Measurements from ENCODE around the gene MYO1B. TPM values are rescaled to one million over a fixed set of nuclear protein-coding genes. Genes with fewer than 3 reads are reported as not detected.

Gene MYO1B
- total and polyA plus RNA-seq, 2 of the 8 experiments (the other 6 are each of a cell fraction or from before 2014, with no cell fraction given), result 15.5 to 61.2 TPM

DNA sequence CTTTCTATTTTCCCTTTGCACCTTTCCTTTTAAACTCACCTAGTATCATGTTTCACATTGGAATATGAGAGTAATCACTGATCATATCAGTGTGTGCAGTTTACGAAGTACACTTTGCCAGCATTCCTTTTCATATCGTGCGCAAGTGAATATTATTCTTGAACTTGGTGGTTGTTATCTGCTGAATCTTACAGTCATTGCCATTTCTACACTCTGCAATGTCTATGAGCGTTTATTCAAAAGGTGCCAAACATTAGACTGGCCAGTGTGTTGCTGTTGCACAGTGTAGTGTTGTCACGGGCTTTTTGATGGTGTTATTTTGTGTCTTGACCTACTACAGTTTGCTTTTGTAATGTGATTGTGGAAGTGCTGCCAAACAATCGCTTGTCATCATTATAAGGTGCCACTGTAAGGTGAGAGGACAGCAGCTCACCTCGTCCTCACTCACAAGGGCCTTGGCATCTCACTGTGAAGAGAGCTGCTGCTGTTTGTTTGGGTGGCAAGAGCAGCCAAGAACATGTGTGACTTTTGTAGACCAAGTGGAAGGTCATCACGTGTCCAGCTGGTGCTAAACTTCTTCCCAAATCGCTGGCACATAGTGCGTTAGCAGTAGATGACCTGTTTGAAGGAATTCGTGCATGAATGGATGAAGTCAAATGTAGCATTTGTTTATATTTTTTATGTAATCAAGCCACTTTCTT lies 113.3 kb downstream of the MYO1B start:
- Histone ChIP-seq H3K14ac (ENCODE audit: insufficient read length) (no peak overlapping the region), H3K79me2 (ENCODE audit: control insufficient read depth in 1 of 2, insufficient read depth in 2 of 2, low read length in 2 of 2) (peaks cover 0 to 4% of the 10 kb centered on the region in 2 experiments; a peak in 1 of 4 replicates), H3K27me3 (replicated peaks in 1 of 4; ENCODE audit: control insufficient read depth in 3 of 4, extremely low read depth in 1 of 4, insufficient read depth in 3 of 4, low read length in 3 of 4) (peaks cover 0 to 1% (median 0%) of the 10 kb centered on the region in 4 experiments; a peak in 1 of 7 replicates), H3K23me2 (ENCODE audit: low read depth, low read length) (no peaks in the 10 kb centered on the region; the same call in 1 of the 2 replicates), H2BK15ac (ENCODE audit: low read length) (no peak overlapping the region), H2BK120ac (replicated peaks; ENCODE audit: low read depth, low read length) (no peak overlapping the region), H3K36me3 (ENCODE audit: control insufficient read depth in 2 of 4, insufficient read depth in 4 of 4, low read length in 3 of 4) (peaks cover 0 to 17% (median 4%) of the 10 kb centered on the region in 4 experiments; a peak in 4 of 8 replicates), H4K8ac (ENCODE audit: extremely low read depth, insufficient read depth, low read length) (no peak overlapping the region), H3K4me3 (ENCODE audit: extremely low read depth in 1 of 4, insufficient read depth in 2 of 4, low read depth in 3 of 4, low read length in 4 of 4) (no peak overlapping the region), H3K23ac (ENCODE audit: insufficient read length) (no peak overlapping the region), H3K18ac (ENCODE audit: extremely low read depth, low read length) (no peak overlapping the region), H3K27ac (ENCODE audit: low read depth, low read length) (0 out of 2 replicates have a peak overlapping the region, but pooled peaks have one; percentile 39), H2BK20ac (ENCODE audit: low read length) (no peak overlapping the region), H3K4me2 (ENCODE audit: insufficient read depth in 1 of 2, low read depth in 2 of 2, low read length in 2 of 2) (no peak overlapping the region), H2AFZ (ENCODE audit: low read length) (no peak overlapping the region), H3K9me3 (ENCODE audit: insufficient read depth in 2 of 2, low read depth in 1 of 2, low read length in 1 of 2) (peaks cover 0 to 7% of the 10 kb centered on the region in 2 experiments; a peak in 2 of 4 replicates), H3K4ac (replicated peaks; ENCODE audit: insufficient read length, low read depth, low read length) (no peak overlapping the region), H2BK12ac (ENCODE audit: low read depth, low read length) (no peak overlapping the region), H4K91ac (replicated peaks; ENCODE audit: insufficient read length, low read length) (no peak overlapping the region), H2BK5ac (ENCODE audit: low read depth, low read length) (no peak overlapping the region), H4K20me1 (replicated peaks in 1 of 2; ENCODE audit: control insufficient read depth in 1 of 2, insufficient read depth in 2 of 2, low read length in 2 of 2) (no peaks in the 10 kb centered on the region), H2AK5ac (ENCODE audit: low read depth, low read length) (no peak overlapping the region), H4K5ac (ENCODE audit: insufficient read length, low read depth, low read length) (no peak overlapping the region), H3K9ac (replicated peaks in 1 of 4; ENCODE audit: extremely low read depth in 1 of 4, low read depth in 3 of 4, low read length in 3 of 4) (no peak overlapping the region), H3K79me1 (ENCODE audit: low read depth, low read length) (no peaks in the 10 kb centered on the region), H3K4me1 (replicated peaks in 1 of 4; ENCODE audit: control insufficient read depth in 3 of 4, insufficient read depth in 4 of 4, low read length in 3 of 4) (no peaks in the 10 kb centered on the region), H3K56ac (replicated peaks; ENCODE audit: insufficient read length, low read depth, low read length) (no peak overlapping the region)
- no peak for FAIRE-seq
- CTCF ChIA-PET (ENCODE audit: partially characterized antibody), result interaction anchor here (1.7 kb wide), 1 partner anchor 10 kb away, joined by 5 read pairs; no protein-coding TSS in a partner anchor
- POLR2A ChIA-PET (ENCODE audit: partially characterized antibody), result interaction anchor here (0.5 kb wide), 1 partner anchor 434 kb away, joined by 3 read pairs; no protein-coding TSS in a partner anchor
- no peak for DNase-seq (ENCODE audit: low read depth in 1 of 2, low spot score in 2 of 2)
- 91% methylated on average over 11 of the region's 11 CpGs; no CpG with 5 or more reads in 1 of the 2 experiments for WGBS, 2 experiments (ENCODE audit: extremely low coverage in 1 of 2, insufficient coverage in 1 of 2, insufficient read length in 1 of 2, insufficient replicate concordance in 2 of 2, low coverage in 1 of 2, low lambda C conversion rate in 2 of 2, missing lambda C conversion rate in 1 of 2)
- TF ChIP-seq SAP30 (IDR thresholded peaks at IDR 0.05; ENCODE audit: insufficient read depth, insufficient replicate concordance, low read length) (no peak), FOSL1 (IDR thresholded peaks at IDR 0.05; ENCODE audit: insufficient read depth, low read depth, low read length) (no peak), HDAC6 (IDR thresholded peaks at IDR 0.05; ENCODE audit: low read depth, low read length) (no peak)
- TF ChIP-seq, protein P1, sequence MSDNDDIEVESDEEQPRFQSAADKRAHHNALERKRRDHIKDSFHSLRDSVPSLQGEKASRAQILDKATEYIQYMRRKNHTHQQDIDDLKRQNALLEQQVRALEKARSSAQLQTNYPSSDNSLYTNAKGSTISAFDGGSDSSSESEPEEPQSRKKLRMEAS (IDR thresholded peaks at IDR 0.05), result no peak

Data from H1 (cell line).